ENCODE results near the gene ACOT7.

- no peak for TF ChIP-seq CTCF (conservative IDR thresholded peaks at IDR 0.05)
- no peak for TF ChIP-seq EZH2 (IDR thresholded peaks at IDR 0.05; ENCODE audit: low read depth)
These were observed 150.3 kb downstream of the ACOT7 start for GRCh38 chr1:6243053-6243834.
